ENCODE results near the gene HOXC10. TPM values are rescaled to one million over a fixed set of nuclear protein-coding genes. Genes with fewer than 3 reads are reported as not detected.

The HOXC10 gene
- total and polyA plus RNA-seq, 2 experiments from 2014 or later = not detected

DNA sequence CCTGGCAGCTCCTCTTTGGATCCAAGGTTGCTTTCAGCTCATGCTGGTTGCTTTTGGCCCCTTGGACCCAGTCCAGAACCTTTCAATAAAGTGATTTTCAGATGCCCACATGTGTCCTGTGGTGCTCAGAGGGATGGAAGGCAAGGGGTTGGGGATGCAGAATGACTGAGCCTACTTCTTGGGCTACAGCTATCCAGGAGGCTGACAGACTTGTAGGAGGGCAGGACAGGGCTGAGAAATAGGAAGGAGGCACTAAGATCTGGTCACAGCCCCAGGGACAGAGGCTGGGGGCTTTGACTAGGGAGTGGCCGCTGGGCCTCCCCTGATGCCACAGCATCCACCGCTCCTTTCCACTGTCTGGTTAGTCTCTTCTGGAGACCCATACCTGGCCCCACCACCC lies 13.3 kb upstream of the HOXC10 start:
- H3K27me3 ChIP-seq (ENCODE audit: insufficient read depth) = peaks cover 100% of the 10 kb centered on the region
- H3F3A ChIP-seq (replicated peaks; ENCODE audit: low read depth) = peaks cover 31% of the 10 kb centered on the region
- no peaks in the 10 kb centered on the region; the same call in 1 of the 2 replicates for H3K36me3 ChIP-seq (ENCODE audit: insufficient read depth)
- no peak overlapping the region for H3K4me2 ChIP-seq
- peaks cover 17% of the 10 kb centered on the region for H3K4me1 Mint-ChIP-seq
- H3K9me3 Mint-ChIP-seq = no peaks in the 10 kb centered on the region; the same call in 1 of the 3 replicates
- H3K4me1 ChIP-seq (ENCODE audit: insufficient read depth) = peaks cover 13% of the 10 kb centered on the region
- no peak overlapping the region for H3K27ac ChIP-seq (ENCODE audit: low read depth)
- no peak overlapping the region for H3K4me3 Mint-ChIP-seq
- no peak for TF ChIP-seq EZH2 (IDR thresholded peaks at IDR 0.05; ENCODE audit: low read depth, unreplicated experiment)
- TF ChIP-seq, protein P1, sequence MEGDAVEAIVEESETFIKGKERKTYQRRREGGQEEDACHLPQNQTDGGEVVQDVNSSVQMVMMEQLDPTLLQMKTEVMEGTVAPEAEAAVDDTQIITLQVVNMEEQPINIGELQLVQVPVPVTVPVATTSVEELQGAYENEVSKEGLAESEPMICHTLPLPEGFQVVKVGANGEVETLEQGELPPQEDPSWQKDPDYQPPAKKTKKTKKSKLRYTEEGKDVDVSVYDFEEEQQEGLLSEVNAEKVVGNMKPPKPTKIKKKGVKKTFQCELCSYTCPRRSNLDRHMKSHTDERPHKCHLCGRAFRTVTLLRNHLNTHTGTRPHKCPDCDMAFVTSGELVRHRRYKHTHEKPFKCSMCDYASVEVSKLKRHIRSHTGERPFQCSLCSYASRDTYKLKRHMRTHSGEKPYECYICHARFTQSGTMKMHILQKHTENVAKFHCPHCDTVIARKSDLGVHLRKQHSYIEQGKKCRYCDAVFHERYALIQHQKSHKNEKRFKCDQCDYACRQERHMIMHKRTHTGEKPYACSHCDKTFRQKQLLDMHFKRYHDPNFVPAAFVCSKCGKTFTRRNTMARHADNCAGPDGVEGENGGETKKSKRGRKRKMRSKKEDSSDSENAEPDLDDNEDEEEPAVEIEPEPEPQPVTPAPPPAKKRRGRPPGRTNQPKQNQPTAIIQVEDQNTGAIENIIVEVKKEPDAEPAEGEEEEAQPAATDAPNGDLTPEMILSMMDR (conservative IDR thresholded peaks at IDR 0.05; ENCODE audit: low read depth in 2 of 2) = no peak
- no peak for TF ChIP-seq JUNB (IDR thresholded peaks at IDR 0.05; ENCODE audit: unreplicated experiment)
- TF ChIP-seq, protein P2, sequence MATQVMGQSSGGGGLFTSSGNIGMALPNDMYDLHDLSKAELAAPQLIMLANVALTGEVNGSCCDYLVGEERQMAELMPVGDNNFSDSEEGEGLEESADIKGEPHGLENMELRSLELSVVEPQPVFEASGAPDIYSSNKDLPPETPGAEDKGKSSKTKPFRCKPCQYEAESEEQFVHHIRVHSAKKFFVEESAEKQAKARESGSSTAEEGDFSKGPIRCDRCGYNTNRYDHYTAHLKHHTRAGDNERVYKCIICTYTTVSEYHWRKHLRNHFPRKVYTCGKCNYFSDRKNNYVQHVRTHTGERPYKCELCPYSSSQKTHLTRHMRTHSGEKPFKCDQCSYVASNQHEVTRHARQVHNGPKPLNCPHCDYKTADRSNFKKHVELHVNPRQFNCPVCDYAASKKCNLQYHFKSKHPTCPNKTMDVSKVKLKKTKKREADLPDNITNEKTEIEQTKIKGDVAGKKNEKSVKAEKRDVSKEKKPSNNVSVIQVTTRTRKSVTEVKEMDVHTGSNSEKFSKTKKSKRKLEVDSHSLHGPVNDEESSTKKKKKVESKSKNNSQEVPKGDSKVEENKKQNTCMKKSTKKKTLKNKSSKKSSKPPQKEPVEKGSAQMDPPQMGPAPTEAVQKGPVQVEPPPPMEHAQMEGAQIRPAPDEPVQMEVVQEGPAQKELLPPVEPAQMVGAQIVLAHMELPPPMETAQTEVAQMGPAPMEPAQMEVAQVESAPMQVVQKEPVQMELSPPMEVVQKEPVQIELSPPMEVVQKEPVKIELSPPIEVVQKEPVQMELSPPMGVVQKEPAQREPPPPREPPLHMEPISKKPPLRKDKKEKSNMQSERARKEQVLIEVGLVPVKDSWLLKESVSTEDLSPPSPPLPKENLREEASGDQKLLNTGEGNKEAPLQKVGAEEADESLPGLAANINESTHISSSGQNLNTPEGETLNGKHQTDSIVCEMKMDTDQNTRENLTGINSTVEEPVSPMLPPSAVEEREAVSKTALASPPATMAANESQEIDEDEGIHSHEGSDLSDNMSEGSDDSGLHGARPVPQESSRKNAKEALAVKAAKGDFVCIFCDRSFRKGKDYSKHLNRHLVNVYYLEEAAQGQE (IDR thresholded peaks at IDR 0.05; ENCODE audit: unreplicated experiment) = no peak
- no peak for TF ChIP-seq STAT1 (IDR thresholded peaks at IDR 0.05; ENCODE audit: unreplicated experiment)
- TF ChIP-seq, protein P3, sequence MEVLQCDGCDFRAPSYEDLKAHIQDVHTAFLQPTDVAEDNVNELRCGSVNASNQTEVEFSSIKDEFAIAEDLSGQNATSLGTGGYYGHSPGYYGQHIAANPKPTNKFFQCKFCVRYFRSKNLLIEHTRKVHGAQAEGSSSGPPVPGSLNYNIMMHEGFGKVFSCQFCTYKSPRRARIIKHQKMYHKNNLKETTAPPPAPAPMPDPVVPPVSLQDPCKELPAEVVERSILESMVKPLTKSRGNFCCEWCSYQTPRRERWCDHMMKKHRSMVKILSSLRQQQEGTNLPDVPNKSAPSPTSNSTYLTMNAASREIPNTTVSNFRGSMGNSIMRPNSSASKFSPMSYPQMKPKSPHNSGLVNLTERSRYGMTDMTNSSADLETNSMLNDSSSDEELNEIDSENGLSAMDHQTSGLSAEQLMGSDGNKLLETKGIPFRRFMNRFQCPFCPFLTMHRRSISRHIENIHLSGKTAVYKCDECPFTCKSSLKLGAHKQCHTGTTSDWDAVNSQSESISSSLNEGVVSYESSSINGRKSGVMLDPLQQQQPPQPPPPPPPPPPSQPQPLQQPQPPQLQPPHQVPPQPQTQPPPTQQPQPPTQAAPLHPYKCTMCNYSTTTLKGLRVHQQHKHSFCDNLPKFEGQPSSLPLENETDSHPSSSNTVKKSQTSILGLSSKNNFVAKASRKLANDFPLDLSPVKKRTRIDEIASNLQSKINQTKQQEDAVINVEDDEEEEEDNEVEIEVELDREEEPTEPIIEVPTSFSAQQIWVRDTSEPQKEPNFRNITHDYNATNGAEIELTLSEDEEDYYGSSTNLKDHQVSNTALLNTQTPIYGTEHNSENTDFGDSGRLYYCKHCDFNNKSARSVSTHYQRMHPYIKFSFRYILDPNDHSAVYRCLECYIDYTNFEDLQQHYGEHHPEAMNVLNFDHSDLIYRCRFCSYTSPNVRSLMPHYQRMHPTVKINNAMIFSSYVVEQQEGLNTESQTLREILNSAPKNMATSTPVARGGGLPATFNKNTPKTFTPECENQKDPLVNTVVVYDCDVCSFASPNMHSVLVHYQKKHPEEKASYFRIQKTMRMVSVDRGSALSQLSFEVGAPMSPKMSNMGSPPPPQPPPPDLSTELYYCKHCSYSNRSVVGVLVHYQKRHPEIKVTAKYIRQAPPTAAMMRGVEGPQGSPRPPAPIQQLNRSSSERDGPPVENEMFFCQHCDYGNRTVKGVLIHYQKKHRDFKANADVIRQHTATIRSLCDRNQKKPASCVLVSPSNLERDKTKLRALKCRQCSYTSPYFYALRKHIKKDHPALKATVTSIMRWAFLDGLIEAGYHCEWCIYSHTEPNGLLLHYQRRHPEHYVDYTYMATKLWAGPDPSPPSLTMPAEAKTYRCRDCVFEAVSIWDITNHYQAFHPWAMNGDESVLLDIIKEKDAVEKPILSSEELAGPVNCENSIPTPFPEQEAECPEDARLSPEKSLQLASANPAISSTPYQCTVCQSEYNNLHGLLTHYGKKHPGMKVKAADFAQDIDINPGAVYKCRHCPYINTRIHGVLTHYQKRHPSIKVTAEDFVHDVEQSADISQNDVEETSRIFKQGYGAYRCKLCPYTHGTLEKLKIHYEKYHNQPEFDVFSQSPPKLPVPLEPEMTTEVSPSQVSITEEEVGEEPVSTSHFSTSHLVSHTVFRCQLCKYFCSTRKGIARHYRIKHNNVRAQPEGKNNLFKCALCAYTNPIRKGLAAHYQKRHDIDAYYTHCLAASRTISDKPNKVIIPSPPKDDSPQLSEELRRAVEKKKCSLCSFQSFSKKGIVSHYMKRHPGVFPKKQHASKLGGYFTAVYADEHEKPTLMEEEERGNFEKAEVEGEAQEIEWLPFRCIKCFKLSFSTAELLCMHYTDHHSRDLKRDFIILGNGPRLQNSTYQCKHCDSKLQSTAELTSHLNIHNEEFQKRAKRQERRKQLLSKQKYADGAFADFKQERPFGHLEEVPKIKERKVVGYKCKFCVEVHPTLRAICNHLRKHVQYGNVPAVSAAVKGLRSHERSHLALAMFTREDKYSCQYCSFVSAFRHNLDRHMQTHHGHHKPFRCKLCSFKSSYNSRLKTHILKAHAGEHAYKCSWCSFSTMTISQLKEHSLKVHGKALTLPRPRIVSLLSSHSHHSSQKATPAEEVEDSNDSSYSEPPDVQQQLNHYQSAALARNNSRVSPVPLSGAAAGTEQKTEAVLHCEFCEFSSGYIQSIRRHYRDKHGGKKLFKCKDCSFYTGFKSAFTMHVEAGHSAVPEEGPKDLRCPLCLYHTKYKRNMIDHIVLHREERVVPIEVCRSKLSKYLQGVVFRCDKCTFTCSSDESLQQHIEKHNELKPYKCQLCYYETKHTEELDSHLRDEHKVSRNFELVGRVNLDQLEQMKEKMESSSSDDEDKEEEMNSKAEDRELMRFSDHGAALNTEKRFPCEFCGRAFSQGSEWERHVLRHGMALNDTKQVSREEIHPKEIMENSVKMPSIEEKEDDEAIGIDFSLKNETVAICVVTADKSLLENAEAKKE (CRISPR knock-in tag; IDR thresholded peaks at IDR 0.05) = no peak
- TF ChIP-seq ZNF331 (CRISPR knock-in tag; IDR thresholded peaks at IDR 0.05; ENCODE audit: low read depth) = no peak
- TF ChIP-seq NANOG (IDR thresholded peaks at IDR 0.05; ENCODE audit: borderline replicate concordance) = no peak
- TF ChIP-seq, protein P4, sequence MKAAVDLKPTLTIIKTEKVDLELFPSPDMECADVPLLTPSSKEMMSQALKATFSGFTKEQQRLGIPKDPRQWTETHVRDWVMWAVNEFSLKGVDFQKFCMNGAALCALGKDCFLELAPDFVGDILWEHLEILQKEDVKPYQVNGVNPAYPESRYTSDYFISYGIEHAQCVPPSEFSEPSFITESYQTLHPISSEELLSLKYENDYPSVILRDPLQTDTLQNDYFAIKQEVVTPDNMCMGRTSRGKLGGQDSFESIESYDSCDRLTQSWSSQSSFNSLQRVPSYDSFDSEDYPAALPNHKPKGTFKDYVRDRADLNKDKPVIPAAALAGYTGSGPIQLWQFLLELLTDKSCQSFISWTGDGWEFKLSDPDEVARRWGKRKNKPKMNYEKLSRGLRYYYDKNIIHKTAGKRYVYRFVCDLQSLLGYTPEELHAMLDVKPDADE (IDR thresholded peaks at IDR 0.05) = no peak
- no peak for TF ChIP-seq CREB1 (CRISPR knock-in tag; IDR thresholded peaks at IDR 0.05; ENCODE audit: low read depth)
- TF ChIP-seq ZNF114 (CRISPR knock-in tag; IDR thresholded peaks at IDR 0.05) = no peak
- TF ChIP-seq EZH2phosphoT487 (IDR thresholded peaks at IDR 0.05; ENCODE audit: unreplicated experiment) = no peak
- TF ChIP-seq POLR2AphosphoS5 (IDR thresholded peaks at IDR 0.05; ENCODE audit: low read depth) = no peak
- no peaks in the 10 kb centered on the region for H3K9me2 ChIP-seq (ENCODE audit: insufficient read depth)
- no peaks in the 10 kb centered on the region for H3K79me2 ChIP-seq (replicated peaks; ENCODE audit: insufficient read depth)
- no peak overlapping the region for H3K4me3 ChIP-seq
- H3K27ac Mint-ChIP-seq = no peak overlapping the region
- no peak for DNase-seq (ENCODE audit: low spot score)
- peaks cover 99% of the 10 kb centered on the region for H3K27me3 Mint-ChIP-seq (ENCODE audit: insufficient read depth, low read depth, poor library complexity)
- no peaks in the 10 kb centered on the region for H3K36me3 Mint-ChIP-seq (ENCODE audit: low read depth)
- no peak overlapping the region for H2AFZ ChIP-seq
- ATAC-seq = no peak
- H4K20me1 ChIP-seq (replicated peaks; ENCODE audit: insufficient read depth) = peaks cover 50% of the 10 kb centered on the region

Measured in GM23338 (cell line).